Measurements from ENCODE around the gene WDR54. TPM values are rescaled to one million over a fixed set of nuclear protein-coding genes. Genes with fewer than 3 reads are reported as not detected.

The WDR54 gene
- polyA plus RNA-seq, 3 donors: 7.1 to 11.7 (median 7.9) TPM

DNA sequence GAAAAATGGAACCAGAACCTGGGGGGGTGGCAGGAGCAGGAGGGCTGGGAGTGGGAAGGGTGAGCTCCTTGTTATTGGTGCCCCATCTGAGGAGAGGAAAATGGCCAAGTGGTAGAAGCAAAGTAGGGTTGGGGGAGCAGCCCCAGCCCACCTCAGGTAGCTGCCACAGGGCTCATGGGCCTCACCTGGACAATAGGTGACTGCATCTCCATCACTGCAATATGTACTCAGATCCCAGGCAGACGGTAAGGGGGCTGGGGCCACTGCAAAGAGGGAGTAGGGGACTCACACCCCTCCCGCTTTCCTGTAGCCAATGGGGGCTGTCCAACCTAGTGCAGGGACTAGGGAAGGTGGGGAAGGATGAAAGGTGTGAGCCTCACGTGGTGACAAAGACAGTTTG, 4.3 kb upstream of the WDR54 start:
- no peak for DNase-seq
- Mint-ChIP-seq H3K4me3 (peak overlapping the region in 1 of 2 donors; percentile 15), H3K27me3 (ENCODE audit: low read depth in 3 of 3) (peaks cover 13 to 27% (median 22%) of the 10 kb centered on the region in 3 donors), H3K36me3 (no peaks in the 10 kb centered on the region), H3K27ac (no peak overlapping the region), H3K4me1 (peaks cover 57% of the 10 kb centered on the region), H3K9me3 (peaks cover 0 to 4% (median 0%) of the 10 kb centered on the region in 7 donors)
- no peaks in the 10 kb centered on the region for H3K36me3 ChIP-seq (replicated peaks in 1 of 2; ENCODE audit: control insufficient read depth in 1 of 2, insufficient read depth in 2 of 2, low read length in 2 of 2)
- H3K79me2 ChIP-seq (ENCODE audit: insufficient read depth, low read length): no peaks in the 10 kb centered on the region
- no peaks in the 10 kb centered on the region for H3K9me3 ChIP-seq (replicated peaks in 1 of 2; ENCODE audit: control insufficient read depth in 1 of 2, insufficient read depth in 1 of 2, low read length in 2 of 2)
- no peak overlapping the region for H3K27ac ChIP-seq (ENCODE audit: low read depth in 1 of 2, low read length in 2 of 2)
- peaks cover 56 to 65% of the 10 kb centered on the region in 2 donors for H3K4me1 ChIP-seq (ENCODE audit: control insufficient read depth in 1 of 2, insufficient read depth in 2 of 2, low read length in 2 of 2)
- no peak overlapping the region for H3K4me2 ChIP-seq (replicated peaks; ENCODE audit: extremely low read depth, low read length, poor library complexity, severe bottlenecking)
- no peak overlapping the region for H2AFZ ChIP-seq (ENCODE audit: insufficient read depth, low read depth, low read length, poor library complexity, severe bottlenecking)
- H3K9ac ChIP-seq (ENCODE audit: insufficient read depth, low read length, poor library complexity, severe bottlenecking): no peak overlapping the region
- 100% methylated on average over 1 of the region's 3 CpGs for WGBS (ENCODE audit: insufficient coverage)
- intact Hi-C loops (cut with micrococcal nuclease): no loop called here
- no peak for TF ChIP-seq CTCF (IDR thresholded peaks at IDR 0.05)
- no peak overlapping the region for H3K4me3 ChIP-seq (replicated peaks in 1 of 3; ENCODE audit: low read depth in 2 of 3, low read length in 3 of 3)
- H4K20me1 ChIP-seq (ENCODE audit: insufficient read depth, low read length): no peaks in the 10 kb centered on the region
- peaks cover 0 to 19% of the 10 kb centered on the region in 2 donors for H3K27me3 ChIP-seq (ENCODE audit: control insufficient read depth in 2 of 2, insufficient read depth in 2 of 2, low read length in 2 of 2)

DNA sequence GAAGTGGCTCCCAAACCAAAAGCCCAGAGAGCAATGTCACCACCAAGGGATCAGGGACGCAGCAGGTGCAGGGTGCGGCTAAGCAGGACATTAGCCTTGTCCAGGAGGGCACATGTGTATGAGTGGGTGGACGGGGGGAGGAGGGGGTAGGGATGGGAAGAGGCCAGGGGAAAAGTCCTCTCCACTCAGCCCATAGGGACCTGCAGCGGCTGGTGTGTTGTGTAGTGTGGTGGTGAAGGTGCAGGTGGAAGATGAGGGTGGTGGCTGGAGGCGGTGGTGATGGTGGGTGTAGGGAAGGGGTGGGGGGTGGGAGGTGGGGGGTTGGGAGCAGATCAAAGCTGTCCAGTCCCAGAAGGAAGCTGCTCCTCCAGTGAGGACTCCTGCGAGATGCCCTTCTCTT, 3.8 kb upstream of the WDR54 start:
- no peak overlapping the region for H3K4me3 ChIP-seq (replicated peaks in 1 of 3; ENCODE audit: low read depth in 2 of 3, low read length in 3 of 3)
- no peak overlapping the region for H3K27ac ChIP-seq (ENCODE audit: low read depth in 1 of 2, low read length in 2 of 2)
- 100% methylated on average over 1 of the region's 6 CpGs for WGBS (ENCODE audit: insufficient coverage)
- Mint-ChIP-seq H3K9me3 (peaks cover 0 to 4% (median 0%) of the 10 kb centered on the region in 7 donors), H3K27me3 (ENCODE audit: low read depth in 3 of 3) (peaks cover 14 to 27% (median 22%) of the 10 kb centered on the region in 3 donors), H3K4me1 (peaks cover 59% of the 10 kb centered on the region), H3K4me3 (no peak overlapping the region), H3K36me3 (no peaks in the 10 kb centered on the region), H3K27ac (no peak overlapping the region)
- TF ChIP-seq CTCF (IDR thresholded peaks at IDR 0.05): no peak
- no peaks in the 10 kb centered on the region for H3K36me3 ChIP-seq (replicated peaks in 1 of 2; ENCODE audit: control insufficient read depth in 1 of 2, insufficient read depth in 2 of 2, low read length in 2 of 2)
- H3K79me2 ChIP-seq (ENCODE audit: insufficient read depth, low read length): no peaks in the 10 kb centered on the region
- no peak overlapping the region for H3K4me2 ChIP-seq (replicated peaks; ENCODE audit: extremely low read depth, low read length, poor library complexity, severe bottlenecking)
- peaks cover 58 to 67% of the 10 kb centered on the region in 2 donors for H3K4me1 ChIP-seq (ENCODE audit: control insufficient read depth in 1 of 2, insufficient read depth in 2 of 2, low read length in 2 of 2)
- H3K27me3 ChIP-seq (ENCODE audit: control insufficient read depth in 2 of 2, insufficient read depth in 2 of 2, low read length in 2 of 2): peaks cover 0 to 19% of the 10 kb centered on the region in 2 donors
- no peak overlapping the region for H2AFZ ChIP-seq (ENCODE audit: insufficient read depth, low read depth, low read length, poor library complexity, severe bottlenecking)
- H3K9me3 ChIP-seq (replicated peaks in 1 of 2; ENCODE audit: control insufficient read depth in 1 of 2, insufficient read depth in 1 of 2, low read length in 2 of 2): no peaks in the 10 kb centered on the region
- H4K20me1 ChIP-seq (ENCODE audit: insufficient read depth, low read length): no peaks in the 10 kb centered on the region
- intact Hi-C loops (cut with micrococcal nuclease): no loop called here
- H3K9ac ChIP-seq (ENCODE audit: insufficient read depth, low read length, poor library complexity, severe bottlenecking): no peak overlapping the region
- DNase-seq: no peak

Measured in CD14-positive monocyte (primary cell).